Ovary (tissue), 9 donors: ENCODE measurements around the gene ATP10D. TPM values are rescaled to one million over a fixed set of nuclear protein-coding genes. Genes with fewer than 3 reads are reported as not detected.

ENCODE experiments used
- DNase-seq, 5 donors: peaks; one replicate each; pipeline ENCODE4 v3.0.0-alpha.2; 2019 to 2020
- H3K27ac ChIP-seq, 2 donors: fragments of 200-600 bp; one replicate each; pipeline versions ENCODE4 v1.5.1 to v1.8.0; 2019 to 2022
- H3K27me3 ChIP-seq: fragments of 200-600 bp; one replicate; pipeline ENCODE4 v1.8.0; 2022
- H3K36me3 ChIP-seq: fragments of 200-600 bp; sonication (generic); one replicate; pipeline ENCODE4 v1.5.1; 2019
- H3K4me1 ChIP-seq: one replicate; pipeline ENCODE4 v1.8.1; 2013; ENCODE audit warnings: mild to moderate bottlenecking, moderate library complexity; ENCODE audit not compliant: insufficient read depth
- H3K4me3 ChIP-seq: fragments of 200-600 bp; sonication (generic); one replicate; pipeline ENCODE4 v1.5.1; 2017
- H3K9me3 ChIP-seq, 2 donors: fragments of 200-600 bp in 1 of 2; sonication (generic) in 1 of 2; one replicate each; pipeline versions ENCODE4 v1.5.1 to v1.8.1; 2013 to 2019; ENCODE audit warnings: mild to moderate bottlenecking in 1 of 2, moderate library complexity in 1 of 2
- CTCF ChIP-seq, 3 donors: fragments of 450-650 bp in 2 of 3; fragments of 200-600 bp in 1 of 3; IDR thresholded peaks; one replicate each; pipeline versions ENCODE4 v1.5.1 to v1.8.0; 2016 to 2022; ENCODE audit warnings: antibody characterized with exemption in 3 of 3, mild to moderate bottlenecking in 1 of 3
- EP300 ChIP-seq: sonication (generic); formaldehyde crosslinking; IDR thresholded peaks from one replicate; pipeline ENCODE4 v1.6.1; 2017; ENCODE audit warnings: antibody characterized with exemption
- POLR2A ChIP-seq: fragments of 450-650 bp; IDR thresholded peaks from one replicate; pipeline ENCODE4 v1.6.1; 2017; ENCODE audit warnings: antibody characterized with exemption, mild to moderate bottlenecking, moderate library complexity
- WGBS, 3 donors: extraction: QIAGEN DNeasy Blood & Tissue Kit in 1 of 3; methylation state at CpG; one replicate each; pipeline versions ENCODE4 v1.1.5 to v1.1.7; 2013 to 2017; 5-methylcytosine and 5-hydroxymethylcytosine counted together
- intact Hi-C, 4 donors: fragments of 100-400 bp; cut with DNase I; formaldehyde crosslinking; loops; one replicate each; pipeline versions ENCODE4 v1.11.0 to v1.15.1; 2022 to 2023
- polyA plus RNA-seq, 2 donors: library from polyadenylated mRNA; stranded (reverse); fragments of 200-250 nt in 1 of 2; fragments of 350-450 nt in 1 of 2; fragmentation: Illumina TruSeq in 1 of 2; extraction: RNeasy Lipid Tissue Mini Kit (QIAGEN cat#74804) in 1 of 2; gene quantifications; one replicate each; pipeline ENCODE4 v1.2.3, GENCODE V29; 2013 to 2014
- total RNA-seq, 7 donors: library from RNA; depleted of rRNA in 2 of 7; stranded (reverse); fragments of >200 nt in 2 of 7; fragmentation: NEBNext Ultra II Directional in 3 of 7; extraction: Animal tissue kit (Norgen Biotek cat#: 25700) in 3 of 7; gene quantifications; one replicate each; pipeline versions ENCODE4 v1.1.0 to v1.2.4, GENCODE V29; 2016 to 2023
- donor health status: DM: no; HTN: no; CAD: no; lungs with moderate emphysema.
- donor health status: DM: no; HTN: no; CAD: no.
- donor health status: Bipolar disorder and iron deficiency.
- donor health status: DM: yes; HTN: yes; CAD: no.
- donor health status: DM: no; HTN: no; CAD: no.
- donor health status: DM: yes; HTN: yes; CAD: no.

ATP10D gene
- total and polyA plus RNA-seq, 9 donors = 8.2 to 27.8 (median 19.6) TPM

- Histone ChIP-seq H3K27me3 (no peaks in the 10 kb centered on the region), H3K4me1 (no peaks in the 10 kb centered on the region), H3K36me3 (no peaks in the 10 kb centered on the region), H3K27ac (no peak overlapping the region), H3K4me3 (no peak overlapping the region), H3K9me3 (no peaks in the 10 kb centered on the region)
- no peak for DNase-seq
- intact Hi-C loops = no loop called here
- 39 to 58% (median 49%) methylated on average over 6 of the region's 6 CpGs for WGBS, 3 donors
- no peak for TF ChIP-seq POLR2A
- TF ChIP-seq CTCF (IDR thresholded peaks at IDR 0.05) = no peak
- TF ChIP-seq EP300 = no peak
These were observed 16.2 kb upstream of the ATP10D start for GRCh38 chr4:47468706-47469365.

GRCh38 chr4:47469951-47470350 lies 15.1 kb upstream of the ATP10D start:
- H3K36me3 ChIP-seq = no peaks in the 10 kb centered on the region
- intact Hi-C loops = no loop called here

GRCh38 chr4:47471064-47471463 lies 14.0 kb upstream of the ATP10D start:
- H3K4me3 ChIP-seq = no peak overlapping the region
- intact Hi-C loops = no loop called here
- no peaks in the 10 kb centered on the region for H3K9me3 ChIP-seq
- no peaks in the 10 kb centered on the region for H3K4me1 ChIP-seq
- H3K36me3 ChIP-seq = no peaks in the 10 kb centered on the region
- WGBS, 3 donors = 56 to 81% (median 71%) methylated on average over 4 of the region's 4 CpGs
- no peak for TF ChIP-seq EP300
- no peak for TF ChIP-seq POLR2A
- no peak for TF ChIP-seq CTCF (IDR thresholded peaks at IDR 0.05)
- DNase-seq = no peak
- H3K27ac ChIP-seq = no peak overlapping the region
- H3K27me3 ChIP-seq = no peaks in the 10 kb centered on the region

More at GRCh38 chr4:47469951-47470350, 15.1 kb upstream of the ATP10D start:
- Histone ChIP-seq H3K27ac (no peak overlapping the region), H3K9me3 (no peaks in the 10 kb centered on the region), H3K4me1 (no peaks in the 10 kb centered on the region), H3K4me3 (no peak overlapping the region), H3K27me3 (no peaks in the 10 kb centered on the region)
- WGBS, 3 donors = 88 to 90% (median 89%) methylated on average over 3 of the region's 3 CpGs
- TF ChIP-seq EP300 = no peak
- TF ChIP-seq POLR2A = no peak
- TF ChIP-seq CTCF (IDR thresholded peaks at IDR 0.05) = no peak
- no peak for DNase-seq

- no peak overlapping the region for H3K27ac ChIP-seq
- no peaks in the 10 kb centered on the region for H3K9me3 ChIP-seq
- no peaks in the 10 kb centered on the region for H3K27me3 ChIP-seq
- DNase-seq = no peak
- 94 to 95% (median 95%) methylated on average over 2 of the region's 2 CpGs for WGBS, 3 donors
- no peak overlapping the region for H3K4me3 ChIP-seq
- intact Hi-C loops = no loop called here
- H3K36me3 ChIP-seq = no peaks in the 10 kb centered on the region
- H3K4me1 ChIP-seq = no peaks in the 10 kb centered on the region
- TF ChIP-seq EP300 (no peak), CTCF (IDR thresholded peaks at IDR 0.05) (no peak), POLR2A (no peak)
These were observed 13.5 kb upstream of the ATP10D start for GRCh38 chr4:47471591-47471990.
